ENCODE results near the gene CSAG2. TPM values are rescaled to one million over a fixed set of nuclear protein-coding genes. Genes with fewer than 3 reads are reported as not detected.
A peak's percentile ranks its signal among the peaks of the same experiment; 100 is the strongest.
"Not testable (repeated sequence)": the region's sequence is repeated elsewhere in the genome, so short reads cannot be mapped to it uniquely, and the experiment has no call there.

CSAG2 gene
- total RNA-seq, 2 donors from 2014 or later, result not detected

DNA sequence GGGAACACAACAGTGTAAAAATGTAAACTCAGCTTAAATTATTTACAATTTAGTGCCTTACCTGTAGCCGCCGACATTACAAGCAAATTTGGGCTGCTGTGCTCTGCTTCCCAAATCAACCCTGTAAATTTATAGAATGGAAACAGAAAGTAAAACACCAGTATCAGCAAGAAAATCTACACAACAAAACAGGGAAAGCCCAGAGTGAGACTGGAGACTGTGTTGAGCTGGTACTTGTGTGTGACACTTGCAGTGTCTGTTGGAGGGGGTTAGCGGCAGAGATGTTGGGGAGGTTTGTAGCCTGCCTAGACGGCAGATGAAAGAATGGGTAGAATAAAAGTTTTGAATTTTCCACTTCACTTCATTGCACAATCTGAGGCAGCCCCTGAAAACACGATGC lies 4.1 kb upstream of the CSAG2 start:
- not testable (repeated sequence) for H3K27ac Mint-ChIP-seq; H3K4me3 Mint-ChIP-seq; DNase-seq; H3K36me3 Mint-ChIP-seq (ENCODE audit: insufficient read depth in 2 of 2); H3K4me1 Mint-ChIP-seq (ENCODE audit: low read depth); H3K9me3 Mint-ChIP-seq; H3K27me3 Mint-ChIP-seq (ENCODE audit: low read depth); ATAC-seq (replicated peaks in 1 of 2)

DNA sequence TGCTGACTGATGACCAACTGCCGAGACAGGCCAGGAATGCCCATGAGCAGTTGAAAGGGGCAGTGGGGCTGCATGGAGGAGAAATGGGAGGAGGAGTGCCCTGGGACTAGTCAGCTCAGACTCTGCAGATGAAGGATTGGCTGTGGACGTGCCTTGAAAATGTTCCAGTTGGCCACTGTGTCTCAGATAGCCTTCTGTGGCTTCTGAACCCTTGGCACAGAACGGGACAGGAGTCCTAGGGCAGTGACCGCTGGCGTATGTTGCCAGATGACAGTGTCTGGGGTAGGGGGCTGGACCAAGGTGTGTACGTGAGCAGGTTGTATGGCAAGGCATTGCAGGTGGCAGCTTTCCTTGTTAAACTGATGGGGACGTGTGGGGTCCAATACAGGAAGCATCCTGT lies 2.6 kb downstream of the CSAG2 start:
- DNase-seq; H3K27ac Mint-ChIP-seq; H3K4me3 Mint-ChIP-seq; H3K27me3 Mint-ChIP-seq (ENCODE audit: low read depth); H3K36me3 Mint-ChIP-seq (ENCODE audit: insufficient read depth in 2 of 2); ATAC-seq (replicated peaks in 1 of 2); H3K4me1 Mint-ChIP-seq (ENCODE audit: low read depth); H3K9me3 Mint-ChIP-seq: not testable (repeated sequence)

GRCh38 chrX:152700390-152700789 lies 8.7 kb downstream of the CSAG2 start:
- DNase-seq; H3K27me3 Mint-ChIP-seq (ENCODE audit: low read depth); H3K27ac Mint-ChIP-seq; H3K9me3 Mint-ChIP-seq; H3K4me1 Mint-ChIP-seq (ENCODE audit: low read depth); H3K36me3 Mint-ChIP-seq (ENCODE audit: insufficient read depth in 2 of 2); H3K4me3 Mint-ChIP-seq; ATAC-seq (replicated peaks in 1 of 2): not testable (repeated sequence)

DNA sequence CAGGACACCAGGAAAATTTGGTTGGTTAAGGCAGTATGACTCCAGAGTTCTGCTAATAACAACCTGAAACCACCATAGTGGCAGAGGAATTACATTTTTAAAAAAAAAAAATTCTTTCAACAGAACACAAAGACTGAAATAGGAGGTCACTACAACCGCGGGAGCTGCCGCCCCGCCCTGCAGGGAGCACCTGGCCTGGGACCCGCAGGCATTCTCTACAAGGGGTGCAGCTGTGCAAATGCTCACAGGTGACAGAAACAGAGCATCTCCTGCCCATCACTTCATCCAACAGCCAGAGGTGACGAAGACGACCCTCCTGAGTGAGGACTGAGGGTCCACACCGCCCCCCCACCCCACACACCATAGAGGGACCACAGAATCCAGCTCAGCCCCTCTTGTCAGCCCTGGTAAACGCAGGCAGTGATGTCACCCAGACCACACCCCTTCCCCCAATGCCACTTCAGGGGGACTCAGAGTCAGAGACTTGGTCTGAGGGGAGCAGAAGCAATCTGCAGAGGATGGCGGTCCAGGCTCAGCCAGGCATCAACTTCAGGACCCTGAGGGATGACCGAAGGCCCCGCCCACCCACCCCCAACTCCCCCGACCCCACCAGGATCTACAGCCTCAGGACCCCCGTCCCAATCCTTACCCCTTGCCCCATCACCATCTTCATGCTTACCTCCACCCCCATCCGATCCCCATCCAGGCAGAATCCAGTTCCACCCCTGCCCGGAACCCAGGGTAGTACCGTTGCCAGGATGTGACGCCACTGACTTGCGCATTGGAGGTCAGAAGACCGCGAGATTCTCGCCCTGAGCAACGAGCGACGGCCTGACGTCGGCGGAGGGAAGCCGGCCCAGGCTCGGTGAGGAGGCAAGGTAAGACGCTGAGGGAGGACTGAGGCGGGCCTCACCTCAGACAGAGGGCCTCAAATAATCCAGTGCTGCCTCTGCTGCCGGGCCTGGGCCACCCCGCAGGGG lies 10.8 kb downstream of the CSAG2 start, which contains the start of gene MAGEA3:
Gene MAGEA3 (plus strand): TSS at position 843 of the 980 bp plus-strand sequence. CDS start 2,039 bp downstream, outside the sequence.
- not testable (repeated sequence) for ATAC-seq (replicated peaks in 1 of 2); H3K4me1 Mint-ChIP-seq (ENCODE audit: low read depth); DNase-seq; H3K4me3 Mint-ChIP-seq; H3K36me3 Mint-ChIP-seq (ENCODE audit: insufficient read depth in 2 of 2); H3K27ac Mint-ChIP-seq; H3K27me3 Mint-ChIP-seq (ENCODE audit: low read depth); H3K9me3 Mint-ChIP-seq

- not testable (repeated sequence) for H3K4me1 Mint-ChIP-seq (ENCODE audit: low read depth); H3K9me3 Mint-ChIP-seq; H3K36me3 Mint-ChIP-seq (ENCODE audit: insufficient read depth in 2 of 2); H3K4me3 Mint-ChIP-seq; H3K27me3 Mint-ChIP-seq (ENCODE audit: low read depth); DNase-seq; H3K27ac Mint-ChIP-seq
- peak; percentile 37 to 53 for ATAC-seq (replicated peaks in 1 of 2)
These were observed 28.1 kb downstream of the CSAG2 start for GRCh38 chrX:152681012-152681411.

GRCh38 chrX:152674652-152675051 lies 34.4 kb downstream of the CSAG2 start:
- DNase-seq; ATAC-seq (replicated peaks in 1 of 2); H3K27ac Mint-ChIP-seq; H3K9me3 Mint-ChIP-seq; H3K4me1 Mint-ChIP-seq (ENCODE audit: low read depth); H3K4me3 Mint-ChIP-seq; H3K36me3 Mint-ChIP-seq (ENCODE audit: insufficient read depth in 2 of 2): not testable (repeated sequence)
- peaks cover 23% of the 10 kb centered on the region for H3K27me3 Mint-ChIP-seq (ENCODE audit: low read depth)

DNA sequence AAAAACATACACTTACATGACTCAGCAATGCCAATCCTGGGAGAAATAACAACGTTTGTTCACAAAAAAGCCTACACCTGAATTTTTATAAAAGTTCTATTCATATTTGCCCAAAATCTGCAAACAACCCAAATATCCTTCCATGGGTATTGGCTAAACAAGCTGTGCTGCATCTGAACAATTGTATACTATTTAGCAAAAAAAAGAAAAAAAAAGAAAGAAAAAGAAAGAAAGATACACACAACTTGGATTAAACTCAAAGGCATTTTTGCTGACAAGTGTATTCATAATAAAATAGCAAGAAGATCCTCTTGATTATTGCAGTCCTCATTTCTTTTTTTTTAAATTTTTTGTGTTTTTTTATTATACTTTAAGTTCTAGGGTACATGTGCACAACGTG lies 34.9 kb downstream of the CSAG2 start:
- no peak overlapping the region for H3K4me3 Mint-ChIP-seq
- no peak overlapping the region for H3K27ac Mint-ChIP-seq
- H3K4me1 Mint-ChIP-seq (ENCODE audit: low read depth), result no peaks in the 10 kb centered on the region
- DNase-seq (no peak), ATAC-seq (replicated peaks in 1 of 2) (no peak)
- peaks cover 28% of the 10 kb centered on the region for H3K27me3 Mint-ChIP-seq (ENCODE audit: low read depth)
- peaks cover 0 to 1% of the 10 kb centered on the region in 2 donors for H3K36me3 Mint-ChIP-seq (ENCODE audit: insufficient read depth in 2 of 2)
- no peaks in the 10 kb centered on the region for H3K9me3 Mint-ChIP-seq

DNA sequence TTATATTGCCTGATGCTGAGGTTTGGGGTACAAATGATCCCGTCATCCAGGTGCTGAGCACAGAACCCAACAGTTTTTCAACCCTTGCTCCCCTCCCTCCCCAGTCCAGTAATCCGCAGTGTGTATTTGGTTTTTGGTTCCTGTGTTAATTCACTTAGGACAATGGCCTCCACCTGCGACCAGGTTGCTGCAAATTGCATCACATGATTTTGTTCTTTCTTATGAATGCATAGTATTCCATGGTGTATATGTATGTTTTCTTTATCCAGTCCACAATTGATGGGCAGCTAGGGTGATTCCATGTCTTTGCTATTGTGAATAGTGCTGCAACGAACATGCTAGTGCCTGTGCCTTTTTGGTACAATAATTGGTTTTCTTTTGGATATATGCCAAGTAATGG lies 46.0 kb downstream of the CSAG2 start:
- Mint-ChIP-seq H3K4me3 (no peak overlapping the region), H3K27me3 (ENCODE audit: low read depth) (peaks cover 48% of the 10 kb centered on the region), H3K27ac (no peak overlapping the region), H3K9me3 (peaks cover 5 to 14% of the 10 kb centered on the region in 2 donors), H3K36me3 (ENCODE audit: insufficient read depth in 2 of 2) (peaks cover 0 to 1% of the 10 kb centered on the region in 2 donors), H3K4me1 (ENCODE audit: low read depth) (no peaks in the 10 kb centered on the region)
- ATAC-seq (replicated peaks in 1 of 2) (no peak), DNase-seq (no peak)

GRCh38 chrX:152658302-152658701 lies 50.8 kb downstream of the CSAG2 start:
- Mint-ChIP-seq H3K36me3 (ENCODE audit: insufficient read depth in 2 of 2) (no peaks in the 10 kb centered on the region), H3K4me1 (ENCODE audit: low read depth) (no peaks in the 10 kb centered on the region), H3K27ac (no peak overlapping the region), H3K4me3 (no peak overlapping the region), H3K9me3 (no peaks in the 10 kb centered on the region), H3K27me3 (ENCODE audit: low read depth) (peaks cover 44% of the 10 kb centered on the region)
- DNase-seq, result no peak
- ATAC-seq (replicated peaks in 1 of 2), result no peak

Other genes with a start within 250 kb of the CSAG2 start
- under 1 TPM; 0.05 to 0.14 TPM for gene GABRQ, start 71.4 kb downstream of the CSAG2 start, total RNA-seq
- gene MAGEA3, start 10.5 kb downstream of the CSAG2 start, total RNA-seq, result not detected
- not detected for gene MAGEA2B, start 5.4 kb upstream of the CSAG2 start, total RNA-seq
- gene CSAG1, start 24.4 kb upstream of the CSAG2 start, total RNA-seq, result not detected
- not detected for gene MAGEA12, start 24.5 kb upstream of the CSAG2 start, total RNA-seq
- gene MAGEA2, start 44.6 kb upstream of the CSAG2 start, total RNA-seq, result not detected
- gene CSAG3, start 49.9 kb upstream of the CSAG2 start, total RNA-seq, result 1 to 10 TPM; 1.3 to 5.3 TPM
- not detected for gene MAGEA6, start 60.4 kb upstream of the CSAG2 start, total RNA-seq
- gene CETN2, start 121.5 kb upstream of the CSAG2 start, total RNA-seq, result 1 to 10 TPM; 4.6 to 6.2 TPM
- 10 to 100 TPM; 10.8 to 13.9 TPM for gene NSDHL, start 121.8 kb upstream of the CSAG2 start, total RNA-seq
- gene ZNF185, start 188.8 kb upstream of the CSAG2 start, total RNA-seq, result 1 to 10 TPM; 3.8 to 5.2 TPM